Measurements from ENCODE around the gene CATSPER3.

CATSPER3 gene

DNA sequence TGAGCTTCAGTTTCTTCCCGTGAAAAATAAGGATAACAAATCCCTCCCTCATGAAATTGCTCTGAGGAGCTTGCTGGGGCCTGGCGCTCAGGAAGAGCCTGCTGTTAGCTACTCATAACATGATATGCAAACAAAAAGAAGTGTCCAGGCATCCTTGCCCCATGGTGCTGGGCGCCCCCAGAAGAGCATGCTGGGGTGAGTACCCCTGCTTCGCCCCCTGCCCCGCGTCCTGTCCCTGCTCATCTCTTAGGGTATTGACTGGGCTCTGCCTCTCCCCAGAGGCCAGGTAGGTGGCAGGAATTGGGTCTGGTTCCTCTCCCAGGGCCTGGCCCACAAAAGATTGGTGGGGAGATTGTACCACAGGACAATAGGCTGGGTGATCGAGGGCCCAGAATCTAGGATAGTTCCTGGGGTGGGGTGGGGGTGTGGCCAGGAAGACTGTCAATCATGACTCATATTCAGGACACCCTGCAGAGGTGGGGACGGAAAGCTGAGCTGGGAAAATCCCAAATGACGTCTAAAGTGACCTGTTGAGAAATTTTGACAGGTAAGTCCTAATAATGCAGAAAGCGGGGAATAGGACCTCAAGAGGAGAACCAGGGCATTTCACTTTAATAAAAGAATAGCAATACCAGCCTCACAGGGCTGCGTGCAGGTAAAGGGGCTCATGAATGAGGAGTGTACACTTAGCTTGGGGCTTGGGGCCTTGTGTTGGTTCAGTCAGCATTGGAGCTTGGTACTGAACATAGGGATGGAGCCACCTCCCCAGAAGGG, 57.4 kb downstream of the CATSPER3 start:
- H3K27ac ChIP-seq (ENCODE audit: low read depth, low read length), result no peak overlapping the region
- no peak overlapping the region for H3K9ac ChIP-seq (ENCODE audit: low read depth, low read length)
- peaks cover 10% of the 10 kb centered on the region for H3K4me1 ChIP-seq (ENCODE audit: control insufficient read depth, insufficient read depth, low read length)
- H3K36me3 ChIP-seq (ENCODE audit: control insufficient read depth, insufficient read depth, low read length), result no peaks in the 10 kb centered on the region
- H3K9me3 ChIP-seq (ENCODE audit: control insufficient read depth, insufficient read depth, low read length), result no peaks in the 10 kb centered on the region
- peaks cover 71% of the 10 kb centered on the region for H3K27me3 ChIP-seq (ENCODE audit: control insufficient read depth, insufficient read depth, low read length)
- H3K4me3 ChIP-seq (ENCODE audit: low read depth, low read length), result no peak overlapping the region

DNA sequence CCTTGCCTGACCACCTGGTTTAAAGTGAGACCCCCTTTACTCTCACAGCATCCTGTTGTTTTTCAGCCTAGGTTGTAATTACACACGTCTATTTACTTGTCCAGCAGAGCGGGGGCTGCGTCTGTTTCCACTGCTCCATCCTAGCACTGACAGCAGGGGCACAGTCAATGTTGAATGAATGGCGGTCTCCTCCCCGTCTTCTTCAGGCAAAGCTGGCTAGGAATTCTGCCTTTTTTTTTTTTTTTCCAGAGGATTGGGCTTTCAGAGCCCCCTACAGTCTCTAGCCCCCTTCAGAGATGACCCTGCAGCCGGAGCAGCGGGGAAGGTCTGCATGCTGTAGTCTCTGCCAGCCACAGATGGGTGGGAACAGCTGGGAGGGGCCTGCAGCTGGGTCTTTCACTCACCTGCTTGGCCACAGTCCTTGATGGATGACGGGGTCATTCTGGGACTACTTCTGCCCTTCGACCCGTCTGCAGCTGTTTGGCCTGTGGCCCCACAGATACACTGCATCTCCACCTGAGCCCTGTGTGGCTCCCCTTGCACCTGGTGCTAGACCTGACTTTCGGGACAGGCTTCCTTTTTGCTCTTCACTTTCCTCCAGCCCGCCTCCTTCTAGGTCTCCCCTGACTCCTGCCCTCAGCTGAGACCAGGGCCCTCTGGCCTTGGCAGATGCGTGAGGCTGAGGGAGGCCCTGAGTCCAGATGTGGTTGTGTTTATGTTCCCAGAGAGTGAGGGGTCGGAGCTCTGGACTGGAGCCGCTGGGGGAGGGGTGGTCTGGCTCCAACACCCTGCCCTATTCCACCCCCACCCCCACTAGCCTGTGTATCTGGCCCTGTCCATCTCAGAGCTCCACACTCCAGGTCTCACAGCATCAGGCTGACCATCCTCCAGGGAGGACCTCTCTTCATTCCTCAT, 58.3 kb downstream of the CATSPER3 start:
- Histone ChIP-seq H3K4me1 (ENCODE audit: control insufficient read depth, insufficient read depth, low read length) (peaks cover 13% of the 10 kb centered on the region), H3K4me3 (ENCODE audit: low read depth, low read length) (no peak overlapping the region), H3K27me3 (ENCODE audit: control insufficient read depth, insufficient read depth, low read length) (peaks cover 79% of the 10 kb centered on the region), H3K36me3 (ENCODE audit: control insufficient read depth, insufficient read depth, low read length) (no peaks in the 10 kb centered on the region), H3K9ac (ENCODE audit: low read depth, low read length) (no peak overlapping the region), H3K9me3 (ENCODE audit: control insufficient read depth, insufficient read depth, low read length) (no peaks in the 10 kb centered on the region), H3K27ac (ENCODE audit: low read depth, low read length) (no peak overlapping the region)

DNA sequence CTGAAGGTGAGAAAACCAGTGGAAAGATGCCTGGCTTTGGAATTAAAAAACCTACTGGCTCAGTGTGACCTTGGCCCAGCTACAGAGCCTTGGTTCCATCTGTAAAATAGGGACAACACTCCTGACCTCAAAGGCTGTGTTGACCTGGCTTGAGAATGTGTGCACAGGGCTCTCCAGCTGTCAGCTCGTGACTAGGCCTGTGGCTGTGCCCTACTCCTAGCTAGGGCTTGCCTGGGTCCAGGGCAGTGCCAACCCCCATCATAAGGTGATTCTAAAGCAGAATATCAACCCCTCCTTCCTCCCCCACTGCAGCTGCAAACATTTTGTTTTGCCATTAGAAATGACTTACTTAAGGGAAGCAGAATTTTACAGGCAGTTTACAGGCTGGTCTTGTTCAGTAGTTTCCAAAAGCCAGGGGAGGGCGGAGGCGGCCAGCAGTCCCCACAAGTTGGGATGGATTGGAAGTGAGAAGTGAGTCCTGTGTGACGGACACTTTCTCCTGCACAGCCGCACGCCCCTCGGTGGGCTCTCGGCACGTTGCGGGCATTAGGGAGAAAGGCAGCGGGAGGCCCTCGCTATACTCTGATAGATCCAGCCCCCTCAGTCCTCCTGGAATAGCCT, 59.0 kb downstream of the CATSPER3 start:
- Histone ChIP-seq H3K36me3 (ENCODE audit: control insufficient read depth, insufficient read depth, low read length) (no peaks in the 10 kb centered on the region), H3K4me3 (ENCODE audit: low read depth, low read length) (no peak overlapping the region), H3K4me1 (ENCODE audit: control insufficient read depth, insufficient read depth, low read length) (peaks cover 16% of the 10 kb centered on the region), H3K9me3 (ENCODE audit: control insufficient read depth, insufficient read depth, low read length) (no peaks in the 10 kb centered on the region), H3K27me3 (ENCODE audit: control insufficient read depth, insufficient read depth, low read length) (peaks cover 85% of the 10 kb centered on the region), H3K9ac (ENCODE audit: low read depth, low read length) (no peak overlapping the region), H3K27ac (ENCODE audit: low read depth, low read length) (no peak overlapping the region)

DNA sequence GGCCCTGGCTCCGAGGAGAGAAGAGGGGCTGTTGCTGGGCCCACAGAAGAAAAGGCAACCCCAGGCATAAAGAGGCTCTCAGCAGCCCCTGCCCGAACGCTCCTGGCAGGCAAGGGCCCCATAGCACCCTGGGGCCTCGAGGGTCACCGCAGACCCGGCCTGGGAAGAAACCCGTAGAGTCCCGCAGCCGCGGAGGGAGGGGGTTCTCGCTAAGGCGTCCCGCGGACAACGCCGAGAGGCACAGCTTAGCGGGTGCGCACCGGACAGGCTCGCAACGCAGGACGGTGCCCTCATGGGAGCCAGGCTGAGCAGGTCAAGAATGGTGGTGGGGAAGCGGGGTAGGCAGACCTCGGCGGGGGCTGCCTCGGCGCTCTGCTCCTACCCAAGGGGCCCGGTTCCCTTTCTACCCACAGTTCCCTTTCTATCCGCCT, 59.6 kb downstream of the CATSPER3 start:
- H3K27me3 ChIP-seq (ENCODE audit: control insufficient read depth, insufficient read depth, low read length), result peaks cover 85% of the 10 kb centered on the region
- no peaks in the 10 kb centered on the region for H3K36me3 ChIP-seq (ENCODE audit: control insufficient read depth, insufficient read depth, low read length)
- no peak overlapping the region for H3K9ac ChIP-seq (ENCODE audit: low read depth, low read length)
- H3K4me3 ChIP-seq (ENCODE audit: low read depth, low read length), result peak overlapping the region; percentile 30; the same call in 1 of the 2 replicates
- H3K27ac ChIP-seq (ENCODE audit: low read depth, low read length), result no peak overlapping the region
- peaks cover 17% of the 10 kb centered on the region for H3K4me1 ChIP-seq (ENCODE audit: control insufficient read depth, insufficient read depth, low read length)
- no peaks in the 10 kb centered on the region for H3K9me3 ChIP-seq (ENCODE audit: control insufficient read depth, insufficient read depth, low read length)

DNA sequence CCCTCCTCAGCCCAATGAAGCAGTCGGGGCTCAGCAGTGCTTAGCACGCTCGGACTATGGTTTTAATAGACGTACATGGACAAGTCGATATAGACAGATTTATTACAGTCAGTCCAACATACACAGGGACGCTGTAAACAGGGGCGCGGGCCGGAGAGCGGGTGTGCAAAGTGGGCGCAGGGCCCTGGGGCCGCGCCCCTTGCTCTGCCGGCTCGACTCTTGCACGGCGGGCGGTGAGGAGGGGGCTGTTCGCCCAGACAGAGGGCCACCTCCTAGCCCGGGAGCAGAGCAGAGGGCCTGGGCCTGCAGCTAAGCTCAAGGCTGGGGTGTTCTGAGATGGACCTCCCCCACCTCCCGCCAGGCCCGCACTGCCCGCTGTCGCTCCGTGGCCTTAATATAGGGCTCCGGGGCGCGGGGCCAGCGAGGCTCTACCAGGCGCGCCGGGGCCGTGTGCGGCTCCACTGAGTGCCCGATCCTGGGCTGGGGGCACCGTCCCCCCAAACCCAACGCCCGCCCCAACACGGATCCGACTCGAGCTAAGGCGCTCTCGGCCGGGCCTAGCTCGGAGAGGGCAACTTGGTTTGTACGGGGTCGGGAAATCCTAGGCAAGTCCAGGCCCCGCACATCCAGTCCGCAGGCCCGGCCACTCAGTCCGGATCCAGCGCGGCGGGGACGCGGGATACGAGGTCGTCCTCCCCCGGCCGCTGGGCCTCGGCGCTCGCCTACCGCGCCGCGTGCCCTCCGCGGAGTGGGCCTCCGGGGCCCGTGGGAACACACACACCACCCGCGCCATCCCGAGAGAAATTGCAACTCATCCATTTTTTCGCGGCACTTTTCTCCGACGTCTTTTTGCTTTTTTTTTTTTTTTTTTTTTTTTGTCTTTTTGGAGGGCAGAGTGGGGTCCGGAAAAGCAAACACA, 60.2 kb downstream of the CATSPER3 start:
- Histone ChIP-seq H3K4me3 (ENCODE audit: low read depth, low read length) (peak overlapping the region; percentile 30; the same call in 1 of the 2 replicates), H3K27ac (ENCODE audit: low read depth, low read length) (no peak overlapping the region), H3K9ac (ENCODE audit: low read depth, low read length) (no peak overlapping the region), H3K36me3 (ENCODE audit: control insufficient read depth, insufficient read depth, low read length) (no peaks in the 10 kb centered on the region), H3K9me3 (ENCODE audit: control insufficient read depth, insufficient read depth, low read length) (no peaks in the 10 kb centered on the region), H3K27me3 (ENCODE audit: control insufficient read depth, insufficient read depth, low read length) (peaks cover 89% of the 10 kb centered on the region), H3K4me1 (ENCODE audit: control insufficient read depth, insufficient read depth, low read length) (peaks cover 17% of the 10 kb centered on the region)

DNA sequence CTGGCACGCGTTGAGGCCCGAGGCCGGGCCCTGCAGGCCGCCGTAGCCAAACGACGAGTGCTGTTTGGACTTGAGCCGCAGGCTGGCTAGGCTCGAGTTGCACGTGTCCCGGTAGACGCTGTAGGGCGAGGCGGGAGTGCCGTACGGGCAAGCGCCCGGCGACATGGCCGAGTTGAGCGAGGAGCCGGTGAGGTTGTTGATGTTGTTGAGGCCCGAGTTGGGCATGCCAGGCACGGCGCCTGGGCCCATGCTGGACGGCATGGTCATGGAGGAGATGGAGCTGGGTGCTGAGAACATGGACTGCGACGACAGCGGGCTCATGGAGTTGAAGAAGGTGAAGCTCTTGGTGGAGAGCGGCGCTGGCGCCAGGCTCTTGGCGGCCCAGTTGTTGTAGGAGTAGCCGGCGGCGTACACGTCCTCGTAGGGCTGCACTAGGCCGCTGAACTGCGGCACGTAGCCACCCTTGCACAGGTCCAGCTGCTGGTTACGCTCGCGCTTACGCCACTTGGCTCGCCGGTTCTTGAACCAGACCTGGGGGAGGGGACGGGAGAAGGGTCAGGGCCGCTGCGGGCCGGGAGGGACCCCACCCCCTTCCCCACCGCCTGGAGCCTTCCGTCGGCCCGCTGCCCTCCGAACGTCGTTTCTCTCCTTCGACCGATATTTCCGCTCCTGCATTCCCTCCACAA, 61.2 kb downstream of the CATSPER3 start:
- peak overlapping the region; percentile 37 for H3K4me3 ChIP-seq (ENCODE audit: low read depth, low read length)
- peaks cover 99% of the 10 kb centered on the region for H3K27me3 ChIP-seq (ENCODE audit: control insufficient read depth, insufficient read depth, low read length)
- no peaks in the 10 kb centered on the region for H3K9me3 ChIP-seq (ENCODE audit: control insufficient read depth, insufficient read depth, low read length)
- no peak overlapping the region for H3K27ac ChIP-seq (ENCODE audit: low read depth, low read length)
- H3K36me3 ChIP-seq (ENCODE audit: control insufficient read depth, insufficient read depth, low read length), result no peaks in the 10 kb centered on the region
- peaks cover 21% of the 10 kb centered on the region for H3K4me1 ChIP-seq (ENCODE audit: control insufficient read depth, insufficient read depth, low read length)
- H3K9ac ChIP-seq (ENCODE audit: low read depth, low read length), result no peak overlapping the region

DNA sequence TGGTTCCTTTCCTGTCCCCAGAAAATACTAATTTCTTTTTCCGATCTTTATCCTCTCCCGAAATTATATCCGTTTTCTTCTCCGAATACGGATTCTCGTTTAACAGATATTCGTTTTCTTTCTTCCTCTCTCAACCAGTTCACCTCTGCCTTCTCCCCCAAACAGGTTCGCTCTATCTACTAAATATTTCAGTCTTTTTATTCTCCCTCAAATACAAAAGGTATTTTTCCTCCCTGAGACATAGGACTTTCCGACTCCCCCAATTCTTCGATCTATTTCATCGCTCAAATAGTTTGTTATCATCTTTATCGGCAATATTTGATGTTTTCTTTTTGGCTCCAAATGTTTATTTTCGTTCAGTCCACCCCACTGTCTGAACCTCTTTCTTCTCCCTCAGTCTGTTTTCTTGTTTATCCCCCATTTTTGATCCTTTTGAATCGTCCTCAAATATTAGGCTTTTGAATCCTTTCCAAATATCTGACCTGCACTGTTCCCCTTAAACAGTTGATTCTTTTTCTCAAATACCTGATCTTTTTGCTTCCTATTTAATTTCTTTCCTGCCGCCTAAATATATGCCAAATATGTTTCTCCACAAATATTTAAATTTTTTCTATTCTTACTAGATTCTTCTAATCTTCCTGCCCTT, 61.9 kb downstream of the CATSPER3 start:
- Histone ChIP-seq H3K9ac (ENCODE audit: low read depth, low read length) (no peak overlapping the region), H3K27me3 (ENCODE audit: control insufficient read depth, insufficient read depth, low read length) (peaks cover 98% of the 10 kb centered on the region), H3K4me3 (ENCODE audit: low read depth, low read length) (no peak overlapping the region; the same call in 1 of the 2 replicates), H3K9me3 (ENCODE audit: control insufficient read depth, insufficient read depth, low read length) (no peaks in the 10 kb centered on the region), H3K27ac (ENCODE audit: low read depth, low read length) (no peak overlapping the region), H3K4me1 (ENCODE audit: control insufficient read depth, insufficient read depth, low read length) (peaks cover 21% of the 10 kb centered on the region), H3K36me3 (ENCODE audit: control insufficient read depth, insufficient read depth, low read length) (no peaks in the 10 kb centered on the region)

DNA sequence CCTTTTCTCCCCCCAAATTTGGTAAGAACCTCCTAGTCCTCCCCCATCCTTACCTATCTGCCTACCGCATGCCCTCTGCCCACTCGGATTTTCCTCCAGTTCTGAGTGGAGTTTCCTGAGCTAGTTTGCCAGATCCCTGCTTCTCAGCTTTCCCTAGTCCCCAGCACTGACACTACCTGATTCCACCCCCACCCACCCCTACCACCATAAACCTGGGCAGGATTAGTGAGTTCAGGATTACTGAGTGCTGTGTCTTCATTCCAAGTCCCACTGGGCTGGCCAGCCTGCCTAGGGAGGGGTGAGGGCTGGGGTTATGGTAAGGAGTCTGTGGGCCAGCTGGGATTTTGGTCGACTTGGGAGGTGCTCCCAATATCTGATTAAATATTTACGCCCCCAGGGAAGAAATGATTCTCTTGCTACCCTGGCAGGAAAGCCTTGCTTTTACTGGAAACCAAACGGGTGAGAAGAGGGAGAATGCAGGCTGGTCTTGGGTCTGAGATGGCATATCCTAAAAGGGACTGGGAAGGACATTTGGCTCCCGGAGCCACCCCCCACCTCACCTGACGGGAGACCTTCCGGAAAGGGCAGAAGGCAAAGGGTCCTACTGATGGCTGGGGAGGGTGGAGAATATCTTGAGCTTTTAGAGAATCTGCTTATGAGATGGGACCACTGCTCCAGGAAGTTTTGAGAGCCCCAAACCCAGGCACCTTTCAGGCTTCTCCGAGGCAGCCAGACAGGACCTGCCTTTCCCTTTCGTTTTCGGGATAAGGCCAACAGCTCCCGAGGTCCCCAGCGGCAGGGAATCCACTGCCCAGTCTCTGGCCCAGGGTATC, 62.6 kb downstream of the CATSPER3 start:
- Histone ChIP-seq H3K4me1 (ENCODE audit: control insufficient read depth, insufficient read depth, low read length) (peaks cover 26% of the 10 kb centered on the region), H3K27ac (ENCODE audit: low read depth, low read length) (no peak overlapping the region), H3K36me3 (ENCODE audit: control insufficient read depth, insufficient read depth, low read length) (no peaks in the 10 kb centered on the region), H3K9ac (ENCODE audit: low read depth, low read length) (no peak overlapping the region), H3K4me3 (ENCODE audit: low read depth, low read length) (peak overlapping the region; percentile 43; the same call in 1 of the 2 replicates), H3K9me3 (ENCODE audit: control insufficient read depth, insufficient read depth, low read length) (no peaks in the 10 kb centered on the region), H3K27me3 (ENCODE audit: control insufficient read depth, insufficient read depth, low read length) (peaks cover 98% of the 10 kb centered on the region)

Measured in HUES48 (cell line).